H1 (cell line): ENCODE data around the gene CCBE1. TPM values are rescaled to one million over a fixed set of nuclear protein-coding genes. Genes with fewer than 3 reads are reported as not detected.

Experiments
- CTCF ChIA-PET: fragments of 300-600 bp; sonication (Branson Sonifier 250); formaldehyde crosslinking; loops from one replicate; lab custom pipeline; 2021; ENCODE audit not compliant: partially characterized antibody; lab: Charles Lee
- POLR2A ChIA-PET: fragments of 300-600 bp; sonication (Branson Sonifier 250); formaldehyde crosslinking; loops from one replicate; lab custom pipeline; 2021; ENCODE audit warnings: inconsistent platforms; ENCODE audit not compliant: partially characterized antibody; lab: Charles Lee
- DNase-seq, 2 experiments: peaks; one replicate each; pipeline versions ENCODE4 v3.0.0 to v3.0.0-alpha.2; 2010 to 2022; ENCODE audit warnings: low spot score in 2 of 2, low read depth in 1 of 2, mixed read lengths in 1 of 2
- FAIRE-seq: peaks from 2 replicates; lab custom pipeline; 2011; peaks lifted over from hg19 to GRCh38; lab: Jason Lieb, UNC
- H2AFZ ChIP-seq: 2 replicates; pipeline ENCODE4 v1.8.1; 2012; ENCODE audit warnings: low read length, inconsistent platforms
- H2AK5ac ChIP-seq: 2 replicates; pipeline ENCODE4 v1.6.1; 2013; ENCODE audit warnings: low read depth, low read length
- H2BK120ac ChIP-seq: replicated peaks from 2 replicates; pipeline ENCODE3; 2013; ENCODE audit warnings: low read depth, low read length, inconsistent platforms
- H2BK12ac ChIP-seq: 2 replicates; pipeline ENCODE4 v1.6.1; 2013; ENCODE audit warnings: low read depth, low read length
- H2BK15ac ChIP-seq: 2 replicates; pipeline ENCODE4 v1.6.1; 2013; ENCODE audit warnings: low read length
- H2BK20ac ChIP-seq: 2 replicates; pipeline ENCODE4 v1.6.1; 2013; ENCODE audit warnings: low read length
- H2BK5ac ChIP-seq: 2 replicates; pipeline ENCODE4 v1.6.1; 2013; ENCODE audit warnings: low read depth, low read length
- H3K14ac ChIP-seq: 2 replicates; pipeline ENCODE4 v1.6.1; 2013; ENCODE audit warnings: inconsistent platforms; ENCODE audit not compliant: insufficient read length
- H3K18ac ChIP-seq: 2 replicates; pipeline ENCODE4 v1.6.1; 2013; ENCODE audit warnings: low read length; ENCODE audit errors: extremely low read depth
- H3K23ac ChIP-seq: 2 replicates; pipeline ENCODE4 v1.6.1; 2013; ENCODE audit warnings: inconsistent platforms; ENCODE audit not compliant: insufficient read length
- H3K23me2 ChIP-seq: 2 replicates; pipeline ENCODE4 v1.6.1; 2013; ENCODE audit warnings: low read depth, low read length
- H3K27ac ChIP-seq: 2 replicates; pipeline ENCODE4 v1.6.1; 2011; ENCODE audit warnings: low read depth, low read length, inconsistent platforms
- H3K27me3 ChIP-seq, 4 experiments: replicated peaks in 1 of 4; 1 replicate in 1 of 4; 2 replicates in 3 of 4; pipeline versions ENCODE4 v1.6.1 to v1.8.1; 2011 to 2013; ENCODE audit warnings: low read length in 3 of 4, mild to moderate bottlenecking in 3 of 4, inconsistent platforms in 2 of 4, mixed read lengths in 2 of 4, moderate library complexity in 1 of 4; ENCODE audit not compliant: control insufficient read depth in 3 of 4, insufficient read depth in 3 of 4; ENCODE audit errors: extremely low read depth in 1 of 4
- H3K36me3 ChIP-seq, 4 experiments: 2 replicates each; pipeline versions ENCODE4 v1.6.1 to v1.8.1; 2011 to 2013; ENCODE audit warnings: mild to moderate bottlenecking in 4 of 4, low read length in 3 of 4, moderate library complexity in 2 of 4, control low read depth in 1 of 4, inconsistent platforms in 1 of 4; ENCODE audit not compliant: insufficient read depth in 4 of 4, control insufficient read depth in 2 of 4
- H3K4ac ChIP-seq: replicated peaks from 2 replicates; pipeline ENCODE3; 2013; ENCODE audit warnings: low read length, low read depth, mixed read lengths, inconsistent platforms; ENCODE audit not compliant: insufficient read length
- H3K4me1 ChIP-seq, 4 experiments: replicated peaks in 1 of 4; 1 replicate in 1 of 4; 2 replicates in 3 of 4; pipeline versions ENCODE4 v1.6.1 to v1.8.1; 2011 to 2013; ENCODE audit warnings: low read length in 3 of 4, inconsistent platforms in 2 of 4, mixed read lengths in 1 of 4; ENCODE audit not compliant: insufficient read depth in 4 of 4, control insufficient read depth in 3 of 4
- H3K4me2 ChIP-seq, 2 experiments: 2 replicates each; pipeline versions ENCODE4 v1.6.1 to v1.8.1; 2011 to 2013; ENCODE audit warnings: low read depth in 2 of 2, low read length in 2 of 2, control low read depth in 1 of 2, inconsistent platforms in 1 of 2, mild to moderate bottlenecking in 1 of 2; ENCODE audit not compliant: insufficient read depth in 1 of 2
- H3K4me3 ChIP-seq, 4 experiments: fragments of 200-600, 300-600 bp in 1 of 4; sonication (generic), shearing (Covaris generic), sonication (Bioruptor Twin) in 1 of 4; 2 replicates each; pipeline versions ENCODE4 v1.5.1 to v1.8.1; 2011 to 2016; ENCODE audit warnings: low read length in 4 of 4, low read depth in 3 of 4, control low read depth in 2 of 4, inconsistent platforms in 2 of 4, mild to moderate bottlenecking in 2 of 4, mixed read lengths in 1 of 4, moderate library complexity in 1 of 4; ENCODE audit not compliant: insufficient read depth in 2 of 4; ENCODE audit errors: extremely low read depth in 1 of 4
- H3K56ac ChIP-seq: replicated peaks from 2 replicates; pipeline ENCODE3; 2013; ENCODE audit warnings: low read depth, mild to moderate bottlenecking, mixed read lengths, low read length, inconsistent platforms; ENCODE audit not compliant: insufficient read length
- H3K79me1 ChIP-seq: 2 replicates; pipeline ENCODE4 v1.6.1; 2013; ENCODE audit warnings: low read depth, low read length, control low read depth
- H3K79me2 ChIP-seq, 2 experiments: 2 replicates each; pipeline versions ENCODE4 v1.6.1 to v1.8.1; 2012 to 2013; ENCODE audit warnings: low read length in 2 of 2, mild to moderate bottlenecking in 2 of 2, inconsistent platforms in 1 of 2; ENCODE audit not compliant: insufficient read depth in 2 of 2, control insufficient read depth in 1 of 2
- H3K9ac ChIP-seq, 4 experiments: replicated peaks in 1 of 4; 1 replicate in 1 of 4; 2 replicates in 3 of 4; pipeline versions ENCODE4 v1.6.1 to v1.8.1; 2011 to 2013; ENCODE audit warnings: low read depth in 3 of 4, low read length in 3 of 4, control low read depth in 2 of 4, mild to moderate bottlenecking in 2 of 4, moderate library complexity in 2 of 4, inconsistent platforms in 1 of 4; ENCODE audit errors: extremely low read depth in 1 of 4
- H3K9me3 ChIP-seq, 2 experiments: 2 replicates each; pipeline versions ENCODE4 v1.6.1 to v1.8.1; 2012 to 2013; ENCODE audit warnings: mild to moderate bottlenecking in 2 of 2, moderate library complexity in 2 of 2, control low read depth in 1 of 2, inconsistent platforms in 1 of 2, low read depth in 1 of 2, low read length in 1 of 2, mixed read lengths in 1 of 2; ENCODE audit not compliant: insufficient read depth in 2 of 2
- H4K20me1 ChIP-seq, 2 experiments: replicated peaks in 1 of 2; 2 replicates each; pipeline versions ENCODE3 to v1.8.1; 2011 to 2013; ENCODE audit warnings: inconsistent platforms in 2 of 2, low read length in 2 of 2, mild to moderate bottlenecking in 1 of 2; ENCODE audit not compliant: insufficient read depth in 2 of 2, control insufficient read depth in 1 of 2
- H4K5ac ChIP-seq: 2 replicates; pipeline ENCODE4 v1.6.1; 2013; ENCODE audit warnings: low read length, low read depth, mixed read lengths, inconsistent platforms; ENCODE audit not compliant: insufficient read length
- H4K8ac ChIP-seq: 2 replicates; pipeline ENCODE4 v1.8.0; 2013; ENCODE audit warnings: mild to moderate bottlenecking, moderate library complexity, low read length, inconsistent platforms; ENCODE audit not compliant: insufficient read depth; ENCODE audit errors: extremely low read depth
- H4K91ac ChIP-seq: replicated peaks from 2 replicates; pipeline ENCODE3; 2013; ENCODE audit warnings: low read length, mixed read lengths, inconsistent platforms; ENCODE audit not compliant: insufficient read length
- CTBP2 ChIP-seq: IDR thresholded peaks from 2 replicates; pipeline ENCODE4 v1.7.0; 2011; ENCODE audit warnings: borderline replicate concordance, mild to moderate bottlenecking, moderate library complexity, mixed read lengths, low read length; ENCODE audit not compliant: insufficient read depth, insufficient read length
- EP300 ChIP-seq, 2 experiments: IDR thresholded peaks; 1 replicate in 1 of 2; 2 replicates in 1 of 2; pipeline ENCODE4 v1.6.1; 2011 to 2012; ENCODE audit warnings: low read depth in 2 of 2, low read length in 2 of 2, mild to moderate bottlenecking in 2 of 2, borderline replicate concordance in 1 of 2, inconsistent platforms in 1 of 2, moderate library complexity in 1 of 2
- MAX ChIP-seq: IDR thresholded peaks from 2 replicates; pipeline ENCODE4 v1.6.1; 2012; ENCODE audit warnings: inconsistent platforms
- WGBS, 2 experiments: shearing (Covaris generic) in 1 of 2; methylation state at CpG; one replicate each; pipeline versions ENCODE4 v1.1.6 to v1.1.7; 2013 to 2015; ENCODE audit warnings: low lambda C conversion rate in 2 of 2, mixed read lengths in 2 of 2, inconsistent platforms in 1 of 2, low coverage in 1 of 2, missing lambda C conversion rate in 1 of 2; ENCODE audit not compliant: insufficient replicate concordance in 2 of 2, insufficient coverage in 1 of 2, insufficient read length in 1 of 2; ENCODE audit errors: extremely low coverage in 1 of 2, missing lambda C conversion rate in 1 of 2; 5-methylcytosine and 5-hydroxymethylcytosine counted together
- polyA plus RNA-seq, 7 experiments: library from polyadenylated mRNA; depleted of rRNA in 3 of 7; stranded (reverse) in 5 of 7; unstranded in 2 of 7; fragments of >200 nt in 5 of 7; fragments of 200-250 nt in 2 of 7; gene quantifications; 1 replicate in 5 of 7; 2 replicates in 1 of 7; 4 replicates in 1 of 7; pipeline versions ENCODE4 v1.2.1 to v1.2.3, GENCODE V29; 2011 to 2013; ENCODE audit warnings: missing spikeins in 2 of 7, mixed read lengths in 2 of 7
- total RNA-seq: library from RNA; stranded (reverse); fragmentation: NEBNext Ultra II Directional; extraction: Animal tissue kit (Norgen Biotek cat#: 25700); gene quantifications from 2 replicates; pipeline ENCODE4 v1.2.1, GENCODE V29; 2021

CCBE1 gene
- total and polyA plus RNA-seq, 2 of the 8 experiments (the other 6 are each of a cell fraction or from before 2014, with no cell fraction given), result 2.1 to 2.6 TPM

- Histone ChIP-seq H3K23ac (no peak overlapping the region), H4K91ac (no peak overlapping the region), H3K36me3 (no peaks in the 10 kb centered on the region), H3K27ac (no peak overlapping the region), H2AFZ (no peak overlapping the region), H3K79me2 (no peaks in the 10 kb centered on the region), H4K8ac (no peak overlapping the region), H3K14ac (no peak overlapping the region), H2BK15ac (no peak overlapping the region), H3K4me2 (no peak overlapping the region), H3K79me1 (no peaks in the 10 kb centered on the region), H2BK20ac (no peak overlapping the region), H3K23me2 (no peaks in the 10 kb centered on the region), H3K27me3 (no peaks in the 10 kb centered on the region), H4K5ac (no peak overlapping the region), H2BK12ac (no peak overlapping the region), H3K56ac (no peak overlapping the region), H4K20me1 (no peaks in the 10 kb centered on the region), H2BK5ac (no peak overlapping the region), H3K4ac (no peak overlapping the region), H2BK120ac (no peak overlapping the region), H3K4me3 (no peak overlapping the region), H3K9ac (no peak overlapping the region), H2AK5ac (no peak overlapping the region), H3K9me3 (no peaks in the 10 kb centered on the region), H3K4me1 (no peaks in the 10 kb centered on the region), H3K18ac (no peak overlapping the region)
- DNase-seq (no peak), FAIRE-seq (no peak)
- 90% methylated on average over 3 of the region's 3 CpGs; no CpG with 5 or more reads in 1 of the 2 experiments for WGBS, 2 experiments
- ChIA-PET POLR2A (no interaction called here), CTCF (interaction anchor here (1.2 to 2.1 kb wide), 2 partner anchors 12 to 27 kb away, joined by 3 to 7 read pairs; no protein-coding TSS in a partner anchor)
- TF ChIP-seq MAX (no peak), EP300 (IDR thresholded peaks at IDR 0.05; ENCODE audit: borderline replicate concordance in 1 of 2, low read depth in 2 of 2, low read length in 2 of 2) (no peak), CTBP2 (no peak)
Measured at GRCh38 chr18:59604877-59605276, 92.3 kb downstream of the CCBE1 start.
